Keratinocyte (primary cell): ENCODE results near the gene IFRD2.

Experiments used
- CTCF ChIP-seq, 3 experiments: IDR thresholded peaks in 1 of 3; conservative IDR thresholded peaks in 1 of 3; optimal IDR thresholded peaks in 1 of 3; 2 replicates in 2 of 3; 3 replicates in 1 of 3; pipeline versions ENCODE3 to v1.5.1; 2011; ENCODE audit warnings: low read length in 3 of 3, mild to moderate bottlenecking in 3 of 3, moderate library complexity in 2 of 3, control low read depth in 1 of 3, inconsistent platforms in 1 of 3; ENCODE audit not compliant: insufficient read depth in 2 of 3; ENCODE audit errors: extremely low read depth in 1 of 3
- EZH2 ChIP-seq: IDR thresholded peaks from one replicate; pipeline ENCODE4 v1.6.1; 2012; ENCODE audit warnings: inconsistent platforms, mild to moderate bottlenecking, low read length, moderate library complexity

- TF ChIP-seq EZH2 (no peak), CTCF (optimal IDR thresholded peaks at IDR 0.05 in 1 of 3, IDR thresholded peaks at IDR 0.05 in 1 of 3, conservative IDR thresholded peaks at IDR 0.05 in 1 of 3; ENCODE audit: extremely low read depth in 1 of 3, insufficient read depth in 2 of 3, low read length in 3 of 3) (no peak)
These were observed 2.0 kb downstream of the IFRD2 start for GRCh38 chr3:50290161-50290641.
